WTC11 (cell line): ENCODE measurements around the gene PTP4A1.

Experiments used
- ZBTB43 ChIP-seq: sonication (generic); formaldehyde crosslinking; IDR thresholded peaks from 2 replicates; pipeline ENCODE4 v1.8.1; 2023; ENCODE audit warnings: mild to moderate bottlenecking, missing genetic modification reagents
- TF ChIP-seq, protein P1 (sequence below): fragments of 200-600 bp; IDR thresholded peaks from 2 replicates; pipeline ENCODE4 v1.8.0; 2022; ENCODE audit warnings: antibody characterized with exemption

- TF ChIP-seq, protein P1, sequence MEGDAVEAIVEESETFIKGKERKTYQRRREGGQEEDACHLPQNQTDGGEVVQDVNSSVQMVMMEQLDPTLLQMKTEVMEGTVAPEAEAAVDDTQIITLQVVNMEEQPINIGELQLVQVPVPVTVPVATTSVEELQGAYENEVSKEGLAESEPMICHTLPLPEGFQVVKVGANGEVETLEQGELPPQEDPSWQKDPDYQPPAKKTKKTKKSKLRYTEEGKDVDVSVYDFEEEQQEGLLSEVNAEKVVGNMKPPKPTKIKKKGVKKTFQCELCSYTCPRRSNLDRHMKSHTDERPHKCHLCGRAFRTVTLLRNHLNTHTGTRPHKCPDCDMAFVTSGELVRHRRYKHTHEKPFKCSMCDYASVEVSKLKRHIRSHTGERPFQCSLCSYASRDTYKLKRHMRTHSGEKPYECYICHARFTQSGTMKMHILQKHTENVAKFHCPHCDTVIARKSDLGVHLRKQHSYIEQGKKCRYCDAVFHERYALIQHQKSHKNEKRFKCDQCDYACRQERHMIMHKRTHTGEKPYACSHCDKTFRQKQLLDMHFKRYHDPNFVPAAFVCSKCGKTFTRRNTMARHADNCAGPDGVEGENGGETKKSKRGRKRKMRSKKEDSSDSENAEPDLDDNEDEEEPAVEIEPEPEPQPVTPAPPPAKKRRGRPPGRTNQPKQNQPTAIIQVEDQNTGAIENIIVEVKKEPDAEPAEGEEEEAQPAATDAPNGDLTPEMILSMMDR, result no peak
- TF ChIP-seq ZBTB43 (CRISPR knock-in tag), result no peak
Measured at GRCh38 chr6:63546697-63547096, 25.6 kb upstream of the PTP4A1 start.
